ENCODE measurements around the gene CYP4X1.
"Not testable (repeated sequence)": the region's sequence is repeated elsewhere in the genome, so short reads cannot be mapped to it uniquely, and the experiment has no call there.

Gene CYP4X1

GRCh38 chr1:47089356-47089755 is 65.9 kb downstream of the CYP4X1 start:
- not testable (repeated sequence) for DNase-seq

DNA sequence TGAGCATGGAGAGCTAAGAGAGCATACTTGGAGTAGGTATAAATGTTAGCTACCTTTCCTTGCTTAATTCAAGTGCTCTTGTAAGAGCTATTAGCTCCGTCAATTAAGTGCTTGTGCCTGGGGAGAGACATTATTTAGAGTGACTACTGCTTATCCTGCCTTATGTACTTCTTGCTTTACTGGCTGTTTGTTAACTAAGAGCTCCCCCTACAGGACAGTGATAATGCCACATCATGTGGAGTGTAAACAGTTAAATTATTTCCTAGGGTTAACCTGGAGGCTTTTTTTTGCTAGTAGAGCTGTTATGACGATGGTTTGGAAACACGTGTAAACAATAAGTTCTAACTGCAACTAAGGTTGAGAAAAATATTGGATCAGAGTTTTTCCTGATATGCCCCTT is 68.0 kb downstream of the CYP4X1 start:
- DNase-seq = not testable (repeated sequence)
